ENCODE results near the gene MIDN. TPM values are rescaled to one million over a fixed set of nuclear protein-coding genes. Genes with fewer than 3 reads are reported as not detected.
A peak's percentile ranks its signal among the peaks of the same experiment; 100 is the strongest.

Gene MIDN
- total RNA-seq, 4 donors from 2014 or later: 17.4 to 51.9 (median 39.4) TPM

DNA sequence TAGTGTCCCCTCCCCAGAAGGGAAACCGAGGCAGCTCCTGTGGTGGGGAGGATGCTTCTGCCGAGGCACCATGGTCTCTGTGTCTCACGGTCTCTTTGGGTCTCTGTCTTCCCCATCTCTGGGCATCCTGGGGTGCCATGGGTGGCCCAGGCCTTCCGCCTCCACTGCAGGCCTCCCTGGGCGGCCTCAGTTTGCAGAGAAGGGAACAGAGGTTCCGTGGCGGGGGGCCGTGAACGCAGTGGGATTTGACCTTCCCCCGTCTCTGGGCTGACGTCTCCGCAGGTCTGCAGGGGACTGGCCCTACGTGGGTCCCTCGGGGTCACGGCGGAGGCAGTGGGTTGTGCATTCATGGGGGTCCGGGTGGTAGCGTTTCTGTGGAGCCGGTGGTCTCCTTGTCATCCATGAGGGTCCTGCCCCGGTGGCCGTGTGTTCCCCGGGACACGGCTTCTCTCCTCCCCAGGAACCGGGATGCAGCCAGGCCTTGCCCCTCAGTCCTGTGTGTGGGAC lies 41.9 kb downstream of the MIDN start:
- Histone ChIP-seq H3K9me3 (no peaks in the 10 kb centered on the region), H3K27me3 (peaks cover 0 to 92% of the 10 kb centered on the region in 2 donors), H3K4me3 (no peak overlapping the region), H3K36me3 (no peaks in the 10 kb centered on the region), H3K27ac (no peak overlapping the region), H3K4me1 (peaks cover 0 to 25% (median 3%) of the 10 kb centered on the region in 4 donors)
- no peak for DNase-seq (ENCODE audit: low spot score in 2 of 2)
- whole genome bisulfite sequencing, 2 donors: 83 to 87% methylated on average over 5 to 24 of the region's 24 CpGs
- no peak for TF ChIP-seq POLR2A (IDR thresholded peaks at IDR 0.05)
- no peak for TF ChIP-seq EP300 (IDR thresholded peaks at IDR 0.05)
- TF ChIP-seq, protein P1, sequence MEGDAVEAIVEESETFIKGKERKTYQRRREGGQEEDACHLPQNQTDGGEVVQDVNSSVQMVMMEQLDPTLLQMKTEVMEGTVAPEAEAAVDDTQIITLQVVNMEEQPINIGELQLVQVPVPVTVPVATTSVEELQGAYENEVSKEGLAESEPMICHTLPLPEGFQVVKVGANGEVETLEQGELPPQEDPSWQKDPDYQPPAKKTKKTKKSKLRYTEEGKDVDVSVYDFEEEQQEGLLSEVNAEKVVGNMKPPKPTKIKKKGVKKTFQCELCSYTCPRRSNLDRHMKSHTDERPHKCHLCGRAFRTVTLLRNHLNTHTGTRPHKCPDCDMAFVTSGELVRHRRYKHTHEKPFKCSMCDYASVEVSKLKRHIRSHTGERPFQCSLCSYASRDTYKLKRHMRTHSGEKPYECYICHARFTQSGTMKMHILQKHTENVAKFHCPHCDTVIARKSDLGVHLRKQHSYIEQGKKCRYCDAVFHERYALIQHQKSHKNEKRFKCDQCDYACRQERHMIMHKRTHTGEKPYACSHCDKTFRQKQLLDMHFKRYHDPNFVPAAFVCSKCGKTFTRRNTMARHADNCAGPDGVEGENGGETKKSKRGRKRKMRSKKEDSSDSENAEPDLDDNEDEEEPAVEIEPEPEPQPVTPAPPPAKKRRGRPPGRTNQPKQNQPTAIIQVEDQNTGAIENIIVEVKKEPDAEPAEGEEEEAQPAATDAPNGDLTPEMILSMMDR (IDR thresholded peaks at IDR 0.05): no peak

DNA sequence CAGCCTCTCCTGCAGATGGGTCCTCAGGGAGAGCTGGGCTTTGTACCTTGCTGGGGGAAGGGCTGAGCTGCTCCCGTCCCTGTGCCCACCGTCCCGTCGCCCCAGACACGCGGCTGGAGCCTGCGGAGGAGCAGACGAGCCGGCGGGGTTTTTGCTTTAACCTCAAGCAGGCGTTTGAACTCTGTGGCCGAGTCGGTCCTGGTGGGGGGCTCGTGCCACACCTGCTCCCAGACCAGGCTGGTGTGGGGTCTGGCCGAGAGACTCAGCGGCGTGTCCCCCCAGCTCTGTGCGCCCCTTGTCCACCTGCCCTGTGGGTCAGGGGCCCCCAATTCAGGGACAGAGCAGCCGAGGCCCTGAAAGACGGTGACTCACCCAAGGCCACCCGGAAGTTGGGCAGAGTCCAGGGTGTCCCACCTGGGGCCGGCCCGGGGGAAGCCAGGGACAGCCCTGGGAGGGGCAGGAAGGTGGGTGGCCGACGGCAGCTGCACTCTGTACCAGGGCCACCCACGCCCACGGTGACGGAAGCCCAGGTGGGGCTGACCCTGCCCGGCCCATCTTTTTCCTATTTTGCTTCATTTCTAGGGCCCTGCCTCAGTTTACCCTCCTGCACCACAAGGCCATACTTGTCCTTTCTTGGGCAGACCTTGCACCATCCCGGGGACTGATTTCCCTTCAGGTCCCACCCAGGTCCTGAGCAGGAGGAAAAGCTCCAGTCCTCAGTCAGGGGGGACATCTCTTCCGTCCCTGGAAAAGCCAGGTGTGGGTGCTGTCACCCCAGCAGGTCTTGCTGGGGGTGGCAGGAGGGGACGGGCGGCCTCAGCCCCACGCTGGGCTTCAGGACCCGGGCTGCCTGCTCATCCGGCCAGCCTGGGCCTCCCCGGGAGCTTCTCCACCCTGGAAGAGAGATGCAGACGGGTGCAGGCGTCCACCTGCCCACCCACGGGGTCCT lies 42.6 kb downstream of the MIDN start:
- peak overlapping the region in 1 of 4 donors; percentile 37 for H3K27ac ChIP-seq
- 79 to 82% methylated on average over 33 to 34 of the region's 40 CpGs for WGBS, 2 donors
- no peak for DNase-seq (ENCODE audit: low spot score in 2 of 2)
- TF ChIP-seq POLR2A (IDR thresholded peaks at IDR 0.05) (no peak), EP300 (IDR thresholded peaks at IDR 0.05) (no peak)
- TF ChIP-seq, protein P1 (IDR thresholded peaks at IDR 0.05): no peak
- peaks cover 0 to 29% (median 5%) of the 10 kb centered on the region in 4 donors for H3K4me1 ChIP-seq
- no peaks in the 10 kb centered on the region for H3K9me3 ChIP-seq
- H3K4me3 ChIP-seq: no peak overlapping the region
- peaks cover 0 to 94% of the 10 kb centered on the region in 2 donors for H3K27me3 ChIP-seq
- H3K36me3 ChIP-seq: no peaks in the 10 kb centered on the region

DNA sequence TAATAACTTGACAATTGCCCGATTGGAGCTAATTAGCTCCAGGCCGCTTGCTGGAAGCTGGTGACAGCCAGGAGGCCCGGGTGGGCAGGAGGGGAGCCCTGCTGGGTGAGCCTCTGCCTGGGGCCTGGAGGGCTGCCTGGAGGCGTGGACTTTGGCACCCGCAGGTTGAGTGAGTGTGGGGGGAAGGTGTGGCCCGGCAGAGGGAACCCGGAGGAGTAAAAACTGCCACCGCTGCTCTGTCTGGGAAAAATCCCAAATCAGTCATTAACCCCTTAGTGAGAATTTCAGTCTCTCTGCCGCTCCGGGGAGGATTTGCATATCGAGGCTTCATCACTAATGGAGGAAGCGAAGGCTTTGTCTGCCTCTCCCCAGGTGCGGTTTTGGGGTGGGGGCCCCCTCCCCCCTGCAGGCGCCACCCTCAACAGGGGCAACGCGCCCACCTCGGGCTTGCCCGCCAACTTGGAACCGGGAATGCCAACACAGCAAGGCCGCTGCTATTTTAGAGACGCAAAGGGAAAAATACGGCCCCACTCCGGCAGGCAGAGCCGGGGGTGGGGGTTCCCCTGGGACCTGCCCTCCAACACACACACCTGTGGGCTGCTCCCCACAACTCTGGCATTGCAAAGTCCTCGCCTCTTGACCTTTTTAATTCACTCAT lies 43.5 kb downstream of the MIDN start:
- Histone ChIP-seq H3K27ac (peak overlapping the region in 1 of 4 donors; percentile 37), H3K9me3 (no peaks in the 10 kb centered on the region), H3K4me3 (no peak overlapping the region), H3K36me3 (no peaks in the 10 kb centered on the region), H3K27me3 (peaks cover 0 to 88% of the 10 kb centered on the region in 2 donors), H3K4me1 (peaks cover 0 to 22% (median 5%) of the 10 kb centered on the region in 4 donors)
- TF ChIP-seq EP300 (IDR thresholded peaks at IDR 0.05) (no peak), POLR2A (IDR thresholded peaks at IDR 0.05) (no peak)
- TF ChIP-seq, protein P1 (IDR thresholded peaks at IDR 0.05): no peak
- no peak for DNase-seq (ENCODE audit: low spot score in 2 of 2)
- WGBS, 2 donors: 61 to 74% methylated on average over 19 to 25 of the region's 25 CpGs

DNA sequence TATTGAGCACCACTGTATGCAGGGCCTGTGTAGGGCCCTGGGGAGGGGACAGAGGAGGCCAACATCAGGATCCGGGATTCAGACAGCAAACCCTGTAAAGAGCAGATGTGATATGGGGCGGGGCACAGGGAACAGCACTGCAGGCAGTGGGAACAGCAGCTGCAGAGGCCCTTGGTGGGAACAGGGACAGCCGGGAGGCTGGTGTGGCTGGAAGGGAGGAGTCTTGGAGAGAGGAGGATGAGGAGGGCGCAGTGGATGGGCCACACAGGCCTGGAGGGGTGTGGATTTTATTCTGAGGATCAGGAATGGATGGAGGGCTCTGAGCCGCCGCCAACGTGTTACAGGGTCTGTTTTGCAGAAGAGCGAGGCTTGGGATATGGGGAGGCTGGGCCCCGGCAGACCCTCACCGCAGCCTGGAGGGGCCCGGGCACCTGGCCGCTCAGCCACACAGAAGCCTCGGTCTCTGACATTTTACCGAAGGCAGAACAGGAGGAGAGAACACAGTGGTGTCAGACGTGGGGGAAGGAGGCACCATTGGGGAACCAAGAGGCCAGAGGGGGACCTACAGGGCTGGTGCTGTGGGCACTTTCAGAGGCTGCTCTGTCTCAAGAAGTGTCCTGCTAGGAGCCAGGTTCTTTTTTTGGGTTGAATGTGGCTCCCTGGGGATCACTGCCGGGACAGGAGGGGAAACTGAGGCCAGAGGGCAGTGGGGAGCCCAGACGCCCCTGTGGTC lies 44.2 kb downstream of the MIDN start:
- no peak overlapping the region for H3K27ac ChIP-seq
- H3K9me3 ChIP-seq: no peaks in the 10 kb centered on the region
- H3K36me3 ChIP-seq: no peaks in the 10 kb centered on the region
- peaks cover 0 to 15% (median 5%) of the 10 kb centered on the region in 4 donors for H3K4me1 ChIP-seq
- WGBS, 2 donors: 82 to 86% methylated on average over 17 of the region's 17 CpGs
- H3K4me3 ChIP-seq: no peak overlapping the region
- no peak for TF ChIP-seq POLR2A (IDR thresholded peaks at IDR 0.05)
- no peak for DNase-seq (ENCODE audit: low spot score in 2 of 2)
- peaks cover 0 to 81% of the 10 kb centered on the region in 2 donors for H3K27me3 ChIP-seq
